Measurements from ENCODE around the gene DYNC1H1.

The DYNC1H1 gene

DNA sequence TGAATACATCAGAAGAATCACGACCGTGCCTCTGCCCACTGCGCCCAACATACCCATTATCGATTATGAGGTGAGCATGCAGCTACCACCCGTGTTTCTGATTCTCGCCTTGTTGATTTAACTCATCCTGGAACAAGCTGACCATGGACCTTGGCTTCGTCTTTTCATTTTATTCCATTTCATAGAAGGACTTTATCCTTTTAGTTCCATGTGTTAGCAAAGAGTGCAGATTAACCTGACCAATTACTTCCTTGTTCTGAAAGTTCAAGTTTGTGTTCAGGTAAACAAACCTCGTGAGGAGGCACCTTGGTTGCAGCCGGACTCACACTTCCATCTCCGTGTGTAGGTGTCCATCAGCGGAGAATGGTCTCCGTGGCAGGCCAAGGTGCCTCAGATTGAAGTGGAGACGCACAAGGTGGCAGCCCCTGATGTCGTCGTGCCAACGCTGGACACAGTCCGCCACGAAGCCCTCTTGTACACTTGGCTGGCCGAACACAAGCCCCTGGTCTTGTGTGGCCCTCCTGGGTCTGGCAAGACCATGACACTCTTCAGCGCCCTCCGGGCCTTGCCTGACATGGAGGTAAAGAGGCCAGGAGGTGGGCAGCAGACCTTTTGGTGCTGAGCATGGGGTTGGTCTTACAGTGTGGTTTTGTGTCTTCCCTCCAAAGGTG, 52.2 kb downstream of the DYNC1H1 start:
- TF ChIP-seq, protein P1, sequence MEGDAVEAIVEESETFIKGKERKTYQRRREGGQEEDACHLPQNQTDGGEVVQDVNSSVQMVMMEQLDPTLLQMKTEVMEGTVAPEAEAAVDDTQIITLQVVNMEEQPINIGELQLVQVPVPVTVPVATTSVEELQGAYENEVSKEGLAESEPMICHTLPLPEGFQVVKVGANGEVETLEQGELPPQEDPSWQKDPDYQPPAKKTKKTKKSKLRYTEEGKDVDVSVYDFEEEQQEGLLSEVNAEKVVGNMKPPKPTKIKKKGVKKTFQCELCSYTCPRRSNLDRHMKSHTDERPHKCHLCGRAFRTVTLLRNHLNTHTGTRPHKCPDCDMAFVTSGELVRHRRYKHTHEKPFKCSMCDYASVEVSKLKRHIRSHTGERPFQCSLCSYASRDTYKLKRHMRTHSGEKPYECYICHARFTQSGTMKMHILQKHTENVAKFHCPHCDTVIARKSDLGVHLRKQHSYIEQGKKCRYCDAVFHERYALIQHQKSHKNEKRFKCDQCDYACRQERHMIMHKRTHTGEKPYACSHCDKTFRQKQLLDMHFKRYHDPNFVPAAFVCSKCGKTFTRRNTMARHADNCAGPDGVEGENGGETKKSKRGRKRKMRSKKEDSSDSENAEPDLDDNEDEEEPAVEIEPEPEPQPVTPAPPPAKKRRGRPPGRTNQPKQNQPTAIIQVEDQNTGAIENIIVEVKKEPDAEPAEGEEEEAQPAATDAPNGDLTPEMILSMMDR (IDR thresholded peaks at IDR 0.05; ENCODE audit: low read length, missing control alignments) = no peak
- DNase-seq (ENCODE audit: low read depth) = no peak
- no peak overlapping the region for H3K4me3 ChIP-seq (replicated peaks; ENCODE audit: low read depth, low read length)

DNA sequence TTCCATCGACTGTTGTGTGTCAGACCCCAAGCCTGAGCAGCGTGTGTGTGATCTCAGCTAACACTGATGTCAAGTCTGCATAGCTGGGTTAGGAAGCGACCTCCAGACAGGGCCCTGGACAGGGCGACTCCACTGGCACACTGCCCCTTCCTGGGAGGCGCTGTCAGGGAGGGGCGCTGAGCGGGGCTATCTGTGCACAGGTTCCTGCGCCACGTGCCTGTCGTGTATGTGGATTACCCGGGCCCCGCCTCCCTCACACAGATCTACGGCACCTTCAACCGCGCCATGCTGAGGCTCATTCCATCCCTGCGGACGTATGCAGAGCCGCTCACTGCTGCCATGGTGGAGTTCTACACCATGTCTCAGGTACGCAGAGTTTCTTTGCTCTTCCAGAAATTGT, 53.9 kb downstream of the DYNC1H1 start:
- TF ChIP-seq, protein P1 (IDR thresholded peaks at IDR 0.05; ENCODE audit: low read length, missing control alignments) = no peak
- DNase-seq (ENCODE audit: low read depth) = no peak
- H3K4me3 ChIP-seq (replicated peaks; ENCODE audit: low read depth, low read length) = no peak overlapping the region

DNA sequence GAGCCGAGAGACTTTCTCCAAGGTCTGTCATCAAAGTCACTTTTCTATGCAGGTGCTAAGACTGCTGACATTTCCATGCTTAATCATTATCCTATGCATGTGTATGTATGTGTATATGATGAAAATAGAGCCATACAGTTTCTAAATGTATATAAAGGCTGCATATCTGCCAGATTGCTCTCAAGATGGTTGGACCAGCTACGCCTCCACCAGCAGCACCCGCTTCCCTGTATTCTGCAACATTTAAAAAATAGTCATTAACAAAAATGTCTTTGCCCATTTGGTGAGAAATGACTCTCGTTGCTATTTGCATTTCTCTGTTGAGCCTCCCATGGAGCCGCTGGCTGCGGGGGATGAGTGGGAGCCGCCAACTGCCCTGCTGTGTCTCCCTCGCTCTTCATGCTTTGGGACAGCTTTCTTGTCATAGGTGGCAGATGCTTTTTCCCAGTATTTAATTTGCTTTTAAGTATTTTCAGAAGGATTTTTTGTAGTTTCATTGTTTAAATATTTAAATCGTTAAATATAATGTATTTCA, 54.7 kb downstream of the DYNC1H1 start:
- no peak overlapping the region for H3K4me3 ChIP-seq (replicated peaks; ENCODE audit: low read depth, low read length)
- DNase-seq (ENCODE audit: low read depth) = no peak
- TF ChIP-seq, protein P1 (IDR thresholded peaks at IDR 0.05; ENCODE audit: low read length, missing control alignments) = no peak

DNA sequence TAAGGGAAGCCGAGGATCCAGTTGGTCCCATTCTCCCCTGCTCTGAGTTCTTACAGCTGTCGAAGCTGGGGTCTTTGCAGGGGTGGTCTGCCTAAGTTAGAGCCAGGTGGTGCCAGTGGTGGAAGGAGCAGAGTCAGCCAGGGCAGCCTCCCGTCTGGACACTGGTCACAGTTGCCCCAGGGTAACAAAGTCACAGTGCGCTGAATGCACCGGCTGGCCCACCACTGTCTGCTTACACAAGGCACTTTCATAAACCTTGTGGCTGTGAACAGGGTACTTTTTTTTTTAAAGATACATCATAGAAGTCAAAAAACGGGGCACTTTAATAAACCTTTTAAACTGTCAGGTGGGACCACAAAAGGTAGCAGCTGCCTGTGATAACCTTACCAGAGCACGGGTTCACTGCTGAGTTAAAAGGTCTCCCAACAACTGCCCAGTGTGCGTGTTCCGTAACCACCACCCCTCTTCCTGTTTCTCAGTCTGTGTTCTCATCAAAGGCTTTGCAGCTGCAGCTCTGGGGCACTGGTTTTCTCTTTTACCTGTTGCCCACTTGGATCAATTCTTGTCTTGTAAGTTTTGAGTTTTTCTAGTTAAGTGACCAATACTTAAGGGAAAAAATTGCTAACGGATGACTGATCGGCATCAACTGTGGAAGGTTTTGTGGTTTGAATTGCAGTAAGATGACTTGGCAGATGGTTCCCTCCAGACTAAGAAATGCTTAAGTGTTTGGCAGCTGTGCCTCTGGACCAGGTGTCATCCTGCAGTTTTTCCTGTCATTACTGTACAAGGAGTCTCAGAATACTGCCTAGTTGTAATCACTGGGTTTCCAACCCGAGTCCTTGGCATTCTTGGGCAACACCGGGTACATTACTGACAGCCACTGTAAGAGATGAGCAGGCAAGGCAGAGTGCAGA, 55.9 kb downstream of the DYNC1H1 start:
- TF ChIP-seq, protein P1 (IDR thresholded peaks at IDR 0.05; ENCODE audit: low read length, missing control alignments) = no peak
- H3K4me3 ChIP-seq (replicated peaks; ENCODE audit: low read depth, low read length) = no peak overlapping the region
- no peak for DNase-seq (ENCODE audit: low read depth)

DNA sequence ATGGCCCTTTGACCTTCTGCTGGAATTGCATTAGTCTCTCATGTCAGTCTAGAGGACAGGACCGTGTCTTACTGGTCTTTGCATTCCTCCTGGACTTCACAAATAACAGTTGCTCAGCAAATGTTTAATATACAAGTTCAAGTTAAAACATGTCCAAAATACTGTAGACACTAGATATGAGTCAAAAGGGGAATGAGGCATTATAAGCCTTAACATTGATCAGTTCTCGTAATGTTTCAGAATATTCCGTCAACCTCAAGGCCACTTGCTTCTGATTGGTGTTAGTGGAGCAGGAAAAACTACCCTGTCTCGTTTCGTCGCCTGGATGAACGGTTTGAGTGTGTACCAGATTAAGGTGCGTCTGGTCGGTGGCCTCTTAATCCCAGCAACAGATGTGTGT, 62.6 kb downstream of the DYNC1H1 start:
- TF ChIP-seq, protein P1 (IDR thresholded peaks at IDR 0.05; ENCODE audit: low read length, missing control alignments) = no peak
- no peak overlapping the region for H3K4me3 ChIP-seq (replicated peaks; ENCODE audit: low read depth, low read length)
- no peak for DNase-seq (ENCODE audit: low read depth)

DNA sequence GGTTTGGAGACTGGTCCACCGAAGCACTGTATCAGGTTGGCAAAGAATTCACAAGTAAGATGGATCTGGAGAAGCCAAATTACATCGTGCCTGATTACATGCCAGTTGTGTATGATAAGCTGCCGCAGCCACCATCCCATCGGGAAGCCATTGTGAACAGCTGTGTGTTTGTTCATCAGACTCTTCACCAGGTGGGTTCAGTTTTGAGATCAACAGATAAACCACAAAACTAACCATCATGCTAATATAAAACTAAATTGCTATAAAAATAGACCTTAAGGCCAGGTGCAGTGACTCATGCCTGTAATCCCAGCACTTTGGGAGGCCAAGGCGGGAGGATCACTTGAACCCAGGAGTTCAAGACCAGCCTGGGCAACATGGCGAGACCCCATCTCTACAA, 63.6 kb downstream of the DYNC1H1 start:
- TF ChIP-seq, protein P1 (IDR thresholded peaks at IDR 0.05; ENCODE audit: low read length, missing control alignments) = no peak
- DNase-seq (ENCODE audit: low read depth) = no peak
- H3K4me3 ChIP-seq (replicated peaks; ENCODE audit: low read depth, low read length) = no peak overlapping the region

Measured in fibroblast of pulmonary artery (primary cell).